Fibroblast of pulmonary artery (primary cell): Measurements from ENCODE around the gene GFI1.
"Not testable (repeated sequence)": the region's sequence is repeated elsewhere in the genome, so short reads cannot be mapped to it uniquely, and the experiment has no call there.

Experiments used
- DNase-seq: peaks from one replicate; pipeline ENCODE4 v3.0.0-alpha.2; 2010; ENCODE audit warnings: low read depth
- H3K4me3 ChIP-seq: replicated peaks from 2 replicates; pipeline ENCODE4 v1.5.1; 2011; ENCODE audit warnings: low read depth, mild to moderate bottlenecking, control low read depth, low read length, moderate library complexity
- CTCF ChIP-seq: IDR thresholded peaks from 2 replicates; pipeline ENCODE4 v1.5.1; 2011; ENCODE audit warnings: mild to moderate bottlenecking, control low read depth, low read length, inconsistent platforms; ENCODE audit errors: missing control alignments

The GFI1 gene

GRCh38 chr1:92439291-92439690, 47.4 kb downstream of the GFI1 start:
- no peak overlapping the region for H3K4me3 ChIP-seq
- no peak for DNase-seq
- no peak for TF ChIP-seq CTCF

GRCh38 chr1:92434572-92434971, 52.2 kb downstream of the GFI1 start:
- DNase-seq, result not testable (repeated sequence)

GRCh38 chr1:92430030-92430429, 56.7 kb downstream of the GFI1 start:
- no peak for DNase-seq
- H3K4me3 ChIP-seq, result no peak overlapping the region
- no peak for TF ChIP-seq CTCF

More at GRCh38 chr1:92434572-92434971, 52.2 kb downstream of the GFI1 start:
- not testable (repeated sequence) for H3K4me3 ChIP-seq

- H3K4me3 ChIP-seq, result no peak overlapping the region
- no peak for TF ChIP-seq CTCF
- DNase-seq, result no peak
Observed at GRCh38 chr1:92425617-92426016, 61.1 kb downstream of the GFI1 start.
